ENCODE data around the gene SEPTIN12. TPM values are rescaled to one million over a fixed set of nuclear protein-coding genes. Genes with fewer than 3 reads are reported as not detected.

The SEPTIN12 gene
- total and polyA plus RNA-seq, 2 experiments from 2014 or later: not detected

- TF ChIP-seq STAT1 (IDR thresholded peaks at IDR 0.05; ENCODE audit: unreplicated experiment) (no peak), POLR2AphosphoS5 (IDR thresholded peaks at IDR 0.05; ENCODE audit: low read depth) (peak; percentile 70), EZH2phosphoT487 (IDR thresholded peaks at IDR 0.05; ENCODE audit: unreplicated experiment) (no peak), JUNB (IDR thresholded peaks at IDR 0.05; ENCODE audit: unreplicated experiment) (no peak), ZNF114 (CRISPR knock-in tag; IDR thresholded peaks at IDR 0.05) (no peak), NANOG (IDR thresholded peaks at IDR 0.05; ENCODE audit: borderline replicate concordance) (no peak)
- Histone ChIP-seq H3K4me2 (peak overlapping the region; percentile 81), H2AFZ (0 out of 2 replicates have a peak overlapping the region, but pooled peaks have one; percentile 78), H3K36me3 (ENCODE audit: insufficient read depth) (peaks cover 3% of the 10 kb centered on the region; the same call in 1 of the 2 replicates), H3K27me3 (ENCODE audit: insufficient read depth) (no peaks in the 10 kb centered on the region), H3K79me2 (replicated peaks; ENCODE audit: insufficient read depth) (no peaks in the 10 kb centered on the region), H3K9me2 (ENCODE audit: insufficient read depth) (no peaks in the 10 kb centered on the region), H3K4me3 (peak overlapping the region; percentile 57), H3F3A (replicated peaks; ENCODE audit: low read depth) (peaks cover 18% of the 10 kb centered on the region; the same call in 1 of the 2 replicates), H4K20me1 (replicated peaks; ENCODE audit: insufficient read depth) (no peaks in the 10 kb centered on the region), H3K4me1 (ENCODE audit: insufficient read depth) (peaks cover 28% of the 10 kb centered on the region; the same call in 1 of the 2 replicates), H3K27ac (ENCODE audit: low read depth) (peak overlapping the region; percentile 89)
- Mint-ChIP-seq H3K9me3 (no peaks in the 10 kb centered on the region), H3K27me3 (ENCODE audit: insufficient read depth, low read depth, poor library complexity) (peaks cover 10% of the 10 kb centered on the region), H3K4me1 (peaks cover 26% of the 10 kb centered on the region), H3K4me3 (peak overlapping the region; percentile 81), H3K36me3 (ENCODE audit: low read depth) (peaks cover 27% of the 10 kb centered on the region), H3K27ac (peak overlapping the region; percentile 74)
- ATAC-seq (peak; percentile 89), DNase-seq (ENCODE audit: low spot score) (peak; percentile 96)
These were observed 14.6 kb upstream of the SEPTIN12 start for GRCh38 chr16:4802659-4803287.

- H3K4me3 ChIP-seq: peak within 1 kb of the TSS; percentile 57
These were observed 14.0 kb upstream of the SEPTIN12 start, which contains the start of gene ROGDI for GRCh38 chr16:4801962-4802658. Gene ROGDI (minus strand): TSS chr16:4802633. CDS start chr16:4802571, 62 bp downstream.

More at GRCh38 chr16:4801962-4802658, 14.0 kb upstream of the SEPTIN12 start, which contains the start of gene ROGDI:
- Histone ChIP-seq H4K20me1 (replicated peaks; ENCODE audit: insufficient read depth) (no peaks in the 10 kb centered on the region), H3K27ac (ENCODE audit: low read depth) (peak within 1 kb of the TSS; percentile 89), H2AFZ (peak within 1 kb of the TSS; percentile 90), H3K9me2 (ENCODE audit: insufficient read depth) (no peaks in the 10 kb centered on the region), H3K4me1 (ENCODE audit: insufficient read depth) (peaks cover 28% of the 10 kb centered on the region; the same call in 1 of the 2 replicates), H3K27me3 (ENCODE audit: insufficient read depth) (no peaks in the 10 kb centered on the region), H3F3A (replicated peaks; ENCODE audit: low read depth) (peaks cover 18% of the 10 kb centered on the region; the same call in 1 of the 2 replicates), H3K36me3 (ENCODE audit: insufficient read depth) (peaks cover 3% of the 10 kb centered on the region; the same call in 1 of the 2 replicates), H3K79me2 (replicated peaks; ENCODE audit: insufficient read depth) (no peaks in the 10 kb centered on the region), H3K4me2 (peak within 1 kb of the TSS; percentile 81)
- Mint-ChIP-seq H3K4me1 (peaks cover 26% of the 10 kb centered on the region), H3K36me3 (ENCODE audit: low read depth) (peaks cover 24% of the 10 kb centered on the region), H3K4me3 (peak within 1 kb of the TSS; percentile 81), H3K9me3 (no peaks in the 10 kb centered on the region), H3K27me3 (ENCODE audit: insufficient read depth, low read depth, poor library complexity) (peaks cover 12% of the 10 kb centered on the region), H3K27ac (peak within 1 kb of the TSS; percentile 74)
- peak; percentile 96 for DNase-seq (ENCODE audit: low spot score)
- ATAC-seq: peak; percentile 79
- TF ChIP-seq ZNF114 (CRISPR knock-in tag; IDR thresholded peaks at IDR 0.05) (no peak), POLR2AphosphoS5 (IDR thresholded peaks at IDR 0.05; ENCODE audit: low read depth) (peak; percentile 49)
